Mucosa of rectum (tissue), 2 donors: Measurements from ENCODE around the gene ANKRD60.
A peak's percentile ranks its signal among the peaks of the same experiment; 100 is the strongest.

Source experiments
- H3K27ac ChIP-seq, 2 donors: one replicate each; pipeline ENCODE4 v1.7.0; 2013; ENCODE audit warnings: inconsistent platforms in 2 of 2, low read depth in 2 of 2, low read length in 2 of 2
- H3K27me3 ChIP-seq, 2 donors: one replicate each; pipeline ENCODE4 v1.7.0; 2013; ENCODE audit warnings: low read length in 2 of 2; ENCODE audit not compliant: control insufficient read depth in 2 of 2, insufficient read depth in 2 of 2
- H3K36me3 ChIP-seq, 2 donors: one replicate each; pipeline ENCODE4 v1.7.0; 2013; ENCODE audit warnings: low read length in 2 of 2; ENCODE audit not compliant: control insufficient read depth in 2 of 2, insufficient read depth in 2 of 2
- H3K4me1 ChIP-seq, 2 donors: one replicate each; pipeline ENCODE4 v1.7.0; 2013; ENCODE audit warnings: low read length in 2 of 2, mild to moderate bottlenecking in 1 of 2; ENCODE audit not compliant: control insufficient read depth in 2 of 2, insufficient read depth in 2 of 2
- H3K4me3 ChIP-seq, 2 donors: one replicate each; pipeline ENCODE4 v1.7.0; 2013; ENCODE audit warnings: low read length in 2 of 2
- H3K9ac ChIP-seq, 2 donors: one replicate each; pipeline ENCODE4 v1.7.0; 2013; ENCODE audit warnings: low read length in 2 of 2, low read depth in 1 of 2, mild to moderate bottlenecking in 1 of 2
- H3K9me3 ChIP-seq, 2 donors: one replicate each; pipeline ENCODE4 v1.7.0; 2013; ENCODE audit warnings: low read length in 2 of 2; ENCODE audit not compliant: control insufficient read depth in 2 of 2
- donor health status: healthy.
- donor health status: Normal muscosa, but diverticular disease.

The ANKRD60 gene

DNA sequence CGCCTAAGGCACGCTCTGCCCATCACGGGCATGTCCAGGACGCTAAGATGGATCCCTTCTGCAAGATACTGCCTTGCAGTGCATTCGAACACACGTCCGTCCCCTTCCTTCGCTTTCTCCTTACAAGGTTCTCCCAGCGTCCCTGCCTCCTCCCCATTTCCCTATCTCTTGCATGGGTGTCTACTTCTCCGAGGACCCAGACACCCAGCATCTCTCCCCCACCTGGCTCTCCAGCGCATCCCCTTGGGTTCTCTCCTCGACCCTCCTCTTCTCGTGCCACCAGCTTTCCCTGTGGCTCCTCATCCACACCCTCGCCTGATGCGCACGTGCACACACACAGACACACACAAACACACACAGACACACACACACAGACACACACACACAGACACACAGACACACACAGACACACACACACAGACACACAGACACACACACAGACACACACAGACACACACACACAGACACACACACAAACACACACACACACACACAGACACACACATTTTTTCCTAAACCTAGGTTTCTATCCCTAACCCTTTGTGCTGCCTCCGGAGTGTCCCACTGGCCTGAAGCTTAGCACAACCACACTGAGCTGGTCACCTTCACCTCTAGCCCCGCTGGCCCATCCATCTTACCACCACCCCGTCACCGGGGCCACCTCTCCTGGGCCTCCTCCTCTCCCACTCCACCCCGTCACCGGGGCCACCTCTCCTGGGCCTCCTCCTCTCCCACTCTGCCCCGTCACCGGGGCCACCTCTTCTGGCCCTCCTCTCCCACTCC, 31.9 kb downstream of the ANKRD60 start:
- no peaks in the 10 kb centered on the region for H3K27me3 ChIP-seq
- no peak overlapping the region for H3K4me3 ChIP-seq
- no peak overlapping the region for H3K27ac ChIP-seq
- H3K9ac ChIP-seq, result no peak overlapping the region
- H3K4me1 ChIP-seq, result no peaks in the 10 kb centered on the region
- H3K9me3 ChIP-seq, result no peaks in the 10 kb centered on the region
- H3K36me3 ChIP-seq, result no peaks in the 10 kb centered on the region

DNA sequence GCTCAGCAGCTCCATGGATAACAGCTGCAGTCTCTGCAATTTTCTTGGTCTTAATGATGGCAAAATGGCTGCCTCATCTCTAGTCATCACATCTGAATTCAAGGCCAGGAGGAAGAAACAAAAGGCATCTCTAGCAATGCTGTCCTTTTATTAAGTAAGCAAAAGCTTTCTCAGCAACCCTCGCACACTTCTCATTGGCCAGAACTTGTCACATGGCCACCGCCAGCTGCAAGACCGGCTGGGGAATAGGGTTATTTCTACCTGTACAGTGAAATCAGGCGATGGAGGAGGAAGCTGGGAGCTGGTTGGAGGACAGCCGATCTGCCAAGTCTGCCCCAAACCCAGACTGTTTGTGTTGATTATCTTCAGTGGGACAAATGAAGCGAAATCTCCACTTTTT, 33.4 kb downstream of the ANKRD60 start:
- H3K4me1 ChIP-seq, result no peaks in the 10 kb centered on the region
- no peaks in the 10 kb centered on the region for H3K27me3 ChIP-seq
- H3K27ac ChIP-seq, result no peak overlapping the region
- H3K36me3 ChIP-seq, result no peaks in the 10 kb centered on the region
- H3K4me3 ChIP-seq, result no peak overlapping the region
- H3K9me3 ChIP-seq, result no peaks in the 10 kb centered on the region
- H3K9ac ChIP-seq, result no peak overlapping the region

DNA sequence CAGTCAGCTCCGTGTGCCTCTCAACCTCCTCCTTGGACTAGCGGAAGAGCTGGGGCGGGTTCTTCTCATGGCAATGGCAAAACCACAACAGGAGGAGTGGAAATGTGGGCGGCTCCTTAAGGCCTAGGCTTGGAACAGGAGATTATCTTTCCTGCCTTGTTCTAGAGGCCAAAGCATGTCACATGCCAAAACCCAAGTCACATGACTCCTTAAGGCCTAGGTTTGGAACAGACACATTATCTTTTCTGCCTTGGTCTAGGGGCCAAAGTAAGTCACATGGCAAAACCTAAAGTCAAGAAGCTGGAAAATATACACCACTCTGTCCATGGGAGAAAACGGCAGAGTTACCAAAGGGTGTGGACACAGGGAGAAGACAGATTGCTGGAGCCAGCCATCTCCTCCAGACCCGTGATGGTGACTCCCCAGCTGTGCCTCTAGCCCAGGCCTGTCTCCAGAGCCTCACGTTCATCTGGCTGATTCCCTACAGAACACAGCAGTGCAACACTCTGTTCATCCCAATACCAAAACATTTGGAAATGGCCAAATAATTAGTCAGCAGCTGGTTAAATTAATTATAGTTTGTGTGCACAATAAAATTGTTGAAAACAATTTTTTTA, 34.2 kb downstream of the ANKRD60 start:
- Histone ChIP-seq H3K27me3 (no peaks in the 10 kb centered on the region), H3K9ac (no peak overlapping the region), H3K27ac (no peak overlapping the region), H3K4me3 (no peak overlapping the region), H3K4me1 (no peaks in the 10 kb centered on the region), H3K36me3 (no peaks in the 10 kb centered on the region), H3K9me3 (no peaks in the 10 kb centered on the region)

DNA sequence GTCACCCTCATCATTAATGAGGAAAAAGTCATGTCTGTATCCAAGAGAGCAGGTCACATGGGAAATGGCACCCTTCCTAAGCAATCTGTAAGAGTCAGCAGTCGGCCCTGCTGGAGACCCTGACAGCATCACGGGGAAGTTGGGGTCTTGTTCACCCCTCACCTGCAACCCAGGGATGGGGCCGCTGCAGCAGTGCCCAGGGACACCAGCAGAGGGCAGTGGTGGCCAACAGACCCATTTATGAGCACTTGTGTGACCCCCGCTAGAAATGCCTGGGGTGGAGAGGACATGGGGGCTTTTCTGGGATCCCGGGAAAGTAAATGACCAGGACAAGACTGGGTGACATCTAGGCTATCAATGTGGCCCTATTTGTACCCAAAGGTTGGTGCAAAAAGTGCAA, 35.9 kb downstream of the ANKRD60 start:
- H3K27me3 ChIP-seq, result no peaks in the 10 kb centered on the region
- H3K9ac ChIP-seq, result no peak overlapping the region
- no peaks in the 10 kb centered on the region for H3K9me3 ChIP-seq
- H3K4me3 ChIP-seq, result no peak overlapping the region
- no peaks in the 10 kb centered on the region for H3K36me3 ChIP-seq
- no peak overlapping the region for H3K27ac ChIP-seq
- no peaks in the 10 kb centered on the region for H3K4me1 ChIP-seq

DNA sequence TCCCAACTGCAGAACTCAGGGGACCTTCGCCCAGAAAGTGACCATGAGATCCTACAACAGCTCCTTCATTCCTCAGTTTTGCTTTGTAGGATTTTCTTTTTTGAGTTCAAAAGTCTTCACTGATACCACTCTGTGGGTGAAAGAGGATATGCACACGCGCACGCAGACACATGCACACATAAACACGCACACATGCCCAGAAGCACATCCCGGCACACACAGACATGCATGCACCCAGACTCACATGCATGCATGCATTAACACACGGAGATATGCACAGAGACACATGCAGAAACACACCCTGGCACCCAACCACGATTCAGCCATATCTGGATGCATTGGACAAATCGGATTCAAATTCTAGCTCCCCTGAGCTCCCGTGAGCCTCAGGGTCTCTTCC, 36.4 kb downstream of the ANKRD60 start:
- no peak overlapping the region for H3K4me3 ChIP-seq
- no peaks in the 10 kb centered on the region for H3K4me1 ChIP-seq
- H3K36me3 ChIP-seq, result no peaks in the 10 kb centered on the region
- H3K27me3 ChIP-seq, result no peaks in the 10 kb centered on the region
- no peaks in the 10 kb centered on the region for H3K9me3 ChIP-seq
- no peak overlapping the region for H3K27ac ChIP-seq
- no peak overlapping the region for H3K9ac ChIP-seq

DNA sequence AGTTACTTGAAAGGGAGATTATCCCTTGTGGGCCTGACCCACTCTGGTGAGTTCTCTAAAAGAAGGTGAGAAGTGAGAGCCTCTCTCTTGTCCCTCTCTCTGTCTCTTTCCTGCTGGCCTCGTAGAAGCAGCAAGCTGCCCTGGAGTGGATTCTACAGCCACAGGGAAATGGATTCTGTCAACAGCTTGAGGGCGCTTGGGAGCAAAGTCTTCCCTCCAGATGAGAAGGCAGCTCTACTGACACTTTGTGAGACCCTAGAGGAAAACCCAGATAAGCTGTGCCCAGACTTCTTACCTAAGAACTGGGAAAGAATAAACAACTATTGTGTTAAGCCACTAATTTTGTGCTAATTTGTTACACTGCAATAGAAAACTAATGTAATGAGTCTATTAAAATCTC, 39.9 kb downstream of the ANKRD60 start:
- Histone ChIP-seq H3K4me3 (no peak overlapping the region), H3K27me3 (no peaks in the 10 kb centered on the region), H3K9ac (no peak overlapping the region), H3K36me3 (no peaks in the 10 kb centered on the region), H3K27ac (no peak overlapping the region), H3K9me3 (no peaks in the 10 kb centered on the region), H3K4me1 (no peaks in the 10 kb centered on the region)

DNA sequence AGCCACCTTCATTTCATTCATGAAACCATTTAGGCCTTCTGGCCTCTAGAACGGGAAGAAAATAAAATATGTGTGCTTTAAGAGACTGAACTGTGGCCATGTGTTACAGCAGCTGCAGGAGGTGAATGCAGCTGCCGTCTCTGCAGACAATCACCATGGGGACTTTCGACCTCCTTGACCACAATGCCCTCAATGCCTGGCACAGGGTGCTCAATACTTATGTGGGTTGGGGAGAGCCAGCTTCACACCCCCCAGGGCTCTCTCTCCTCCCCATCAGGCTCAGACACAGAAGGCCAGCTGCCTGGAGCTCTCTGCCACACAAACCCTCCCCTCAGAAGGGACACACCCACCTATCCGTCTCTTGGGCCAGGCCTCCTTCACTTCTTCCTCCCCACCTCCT, 43.5 kb downstream of the ANKRD60 start:
- H3K4me3 ChIP-seq, result no peak overlapping the region
- no peak overlapping the region for H3K27ac ChIP-seq
- H3K27me3 ChIP-seq, result no peaks in the 10 kb centered on the region
- no peaks in the 10 kb centered on the region for H3K36me3 ChIP-seq
- no peaks in the 10 kb centered on the region for H3K4me1 ChIP-seq
- H3K9ac ChIP-seq, result no peak overlapping the region
- no peaks in the 10 kb centered on the region for H3K9me3 ChIP-seq

DNA sequence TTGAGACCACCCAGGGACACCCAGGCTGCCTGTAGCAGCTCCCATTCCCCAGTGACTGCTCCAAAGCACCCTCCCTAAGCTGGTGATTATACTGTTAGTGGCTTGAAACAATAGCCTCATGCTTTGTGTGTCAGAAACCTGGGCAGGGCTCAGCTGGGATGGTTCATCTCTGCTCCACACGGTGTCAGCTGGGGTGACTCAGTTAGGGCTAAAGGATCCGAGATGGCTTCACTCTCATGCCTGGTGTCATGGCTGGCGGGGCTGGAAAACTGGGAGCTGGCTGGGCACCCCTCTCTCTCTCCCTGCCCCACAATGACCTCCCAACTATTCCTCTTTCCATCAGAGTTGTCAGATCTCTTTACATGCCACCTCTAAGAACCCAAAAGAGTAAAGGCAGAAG, 44.4 kb downstream of the ANKRD60 start:
- no peak overlapping the region for H3K9ac ChIP-seq
- H3K4me3 ChIP-seq, result no peak overlapping the region
- H3K27ac ChIP-seq, result no peak overlapping the region
- peaks cover 4 to 6% of the 10 kb centered on the region in 2 donors for H3K4me1 ChIP-seq
- no peaks in the 10 kb centered on the region for H3K9me3 ChIP-seq
- no peaks in the 10 kb centered on the region for H3K36me3 ChIP-seq
- H3K27me3 ChIP-seq, result peaks cover 0 to 2% of the 10 kb centered on the region in 2 donors

DNA sequence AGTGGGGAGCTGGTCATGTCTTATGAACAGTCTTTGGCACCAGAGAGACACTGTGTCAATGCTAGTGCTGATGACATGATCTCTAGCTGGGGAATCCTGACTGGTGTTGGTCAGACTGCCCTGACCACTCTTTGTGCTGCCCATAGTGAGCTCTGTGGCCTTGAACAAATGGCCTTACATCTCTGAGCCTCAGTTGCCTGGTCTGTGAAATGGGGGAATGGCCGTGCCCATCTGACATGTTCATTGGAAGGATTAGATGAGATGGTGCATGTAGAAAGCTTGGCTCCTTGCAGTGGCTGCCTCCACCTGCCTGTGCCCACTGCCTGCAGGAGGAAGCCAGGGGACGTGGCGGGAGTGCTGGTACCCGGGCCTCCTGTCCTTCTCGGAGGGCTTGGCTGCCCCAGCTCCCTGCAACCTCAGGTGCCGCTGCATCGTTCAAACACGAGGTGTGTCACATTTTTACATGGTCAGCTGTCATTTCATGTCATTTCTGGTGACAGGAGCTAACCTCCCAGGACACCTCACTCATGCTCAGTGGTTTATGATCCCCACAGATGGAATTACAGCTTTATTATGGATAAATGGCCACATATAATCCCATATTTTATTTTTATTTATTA, 45.8 kb downstream of the ANKRD60 start:
- no peaks in the 10 kb centered on the region for H3K36me3 ChIP-seq
- no peak overlapping the region for H3K4me3 ChIP-seq
- no peak overlapping the region for H3K27ac ChIP-seq
- no peaks in the 10 kb centered on the region for H3K9me3 ChIP-seq
- peaks cover 0 to 7% of the 10 kb centered on the region in 2 donors for H3K27me3 ChIP-seq
- H3K4me1 ChIP-seq, result peaks cover 4 to 7% of the 10 kb centered on the region in 2 donors
- no peak overlapping the region for H3K9ac ChIP-seq

DNA sequence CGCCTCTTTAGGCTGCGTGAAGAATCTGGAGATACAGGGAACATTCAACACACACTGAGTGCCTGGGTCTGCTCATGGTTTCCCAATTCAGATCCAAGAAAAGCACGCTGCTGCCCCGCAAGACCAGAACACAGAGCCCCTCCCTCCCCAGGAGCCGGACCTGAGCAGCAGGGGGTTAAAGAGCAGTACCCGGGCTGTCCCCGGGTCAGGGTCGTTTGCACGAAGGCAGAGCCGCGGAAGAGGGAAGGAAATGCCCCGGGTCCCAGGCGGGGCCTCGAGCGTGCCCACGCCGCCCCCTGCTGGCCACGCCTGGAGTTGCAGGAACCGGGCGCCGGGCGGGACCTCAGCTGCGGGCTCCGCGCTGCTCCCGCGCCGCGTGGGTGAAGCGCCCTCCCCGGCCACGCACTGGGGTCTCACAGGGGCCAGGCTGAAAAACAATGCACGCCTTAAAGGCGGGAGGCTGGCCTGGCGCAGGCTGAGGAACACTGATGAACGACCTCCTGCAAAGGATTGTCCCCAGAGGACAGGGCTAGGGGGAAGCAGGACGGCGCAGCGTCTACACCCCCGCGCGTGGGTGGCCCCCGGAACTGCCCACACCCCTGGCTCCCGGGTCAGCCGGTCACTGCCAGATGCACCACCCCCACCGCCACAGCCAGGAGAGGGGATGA, 48.9 kb downstream of the ANKRD60 start:
- Histone ChIP-seq H3K4me3 (peak overlapping the region; percentile 37 to 66), H3K9me3 (no peaks in the 10 kb centered on the region), H3K27ac (no peak overlapping the region), H3K4me1 (peaks cover 4 to 13% of the 10 kb centered on the region in 2 donors), H3K9ac (peak overlapping the region in 1 of 2 donors; percentile 41), H3K36me3 (no peaks in the 10 kb centered on the region), H3K27me3 (peaks cover 0 to 7% of the 10 kb centered on the region in 2 donors)
